Esophagus muscularis mucosa (tissue), 4 donors: ENCODE measurements around the gene COA7. TPM values are rescaled to one million over a fixed set of nuclear protein-coding genes. Genes with fewer than 3 reads are reported as not detected.
"Not testable (repeated sequence)": the region's sequence is repeated elsewhere in the genome, so short reads cannot be mapped to it uniquely, and the experiment has no call there.

Source experiments
- DNase-seq: peaks from one replicate; pipeline ENCODE4 v3.0.0-alpha.2; 2017; ENCODE audit errors: extremely low spot score
- H3K27ac ChIP-seq, 4 donors: fragments of 200-600 bp; sonication (generic); replicated peaks in 1 of 4; 1 replicate in 3 of 4; 2 replicates in 1 of 4; pipeline ENCODE4 v1.5.1; 2016 to 2019; ENCODE audit warnings: mild to moderate bottlenecking in 1 of 4
- H3K27me3 ChIP-seq, 4 donors: fragments of 200-600 bp; sonication (generic); one replicate each; pipeline versions ENCODE4 v1.5.1 to v1.6.0; 2016 to 2019
- H3K36me3 ChIP-seq, 4 donors: fragments of 200-600 bp; sonication (generic); one replicate each; pipeline ENCODE4 v1.5.1; 2016 to 2019
- H3K4me1 ChIP-seq, 4 donors: fragments of 200-600 bp; sonication (generic); one replicate each; pipeline ENCODE4 v1.5.1; 2016 to 2019
- H3K4me3 ChIP-seq, 4 donors: fragments of 200-600 bp; sonication (generic); 1 replicate in 2 of 4; 2 replicates in 2 of 4; pipeline ENCODE4 v1.5.1; 2016 to 2019; ENCODE audit warnings: mild to moderate bottlenecking in 4 of 4, moderate library complexity in 1 of 4
- H3K9me3 ChIP-seq, 4 donors: fragments of 200-600 bp; sonication (generic); 1 replicate in 3 of 4; 2 replicates in 1 of 4; pipeline ENCODE4 v1.5.1; 2016 to 2019
- EP300 ChIP-seq: sonication (generic); formaldehyde crosslinking; IDR thresholded peaks from one replicate; pipeline ENCODE4 v1.6.1; 2017; ENCODE audit warnings: antibody characterized with exemption
- POLR2A ChIP-seq: fragments of 450-650 bp; IDR thresholded peaks from one replicate; pipeline ENCODE4 v1.6.1; 2017; ENCODE audit warnings: antibody characterized with exemption, moderate library complexity, mild to moderate bottlenecking, low read depth
- POLR2AphosphoS5 ChIP-seq, 2 donors: sonication (generic); formaldehyde crosslinking; IDR thresholded peaks; one replicate each; pipeline ENCODE4 v1.6.1; 2017; ENCODE audit warnings: antibody characterized with exemption in 2 of 2
- WGBS: methylation state at CpG from one replicate; pipeline ENCODE4 v1.1.5; 2018; 5-methylcytosine and 5-hydroxymethylcytosine counted together
- intact Hi-C: fragments of 100-400 bp; cut with DNase I; formaldehyde crosslinking; loops from one replicate; pipeline ENCODE4 v1.15.1; 2023
- total RNA-seq, 4 donors: library from RNA; depleted of rRNA; stranded (reverse); fragments of >200 nt; gene quantifications; one replicate each; pipeline versions ENCODE4 v1.1.0 to v1.2.1, GENCODE V29; 2016
- TF ChIP-seq, protein P1 (sequence below), 3 experiments: fragments of 200-600 bp in 2 of 3; fragments of 450-650 bp in 1 of 3; sonication (generic) in 2 of 3; IDR thresholded peaks; one replicate each; pipeline ENCODE4 v1.5.1; 2017 to 2019; ENCODE audit warnings: antibody characterized with exemption in 3 of 3, mild to moderate bottlenecking in 2 of 3, moderate library complexity in 1 of 3

COA7 gene
- total RNA-seq, 4 donors from 2014 or later: 8.3 to 9.7 (median 9.2) TPM

DNA sequence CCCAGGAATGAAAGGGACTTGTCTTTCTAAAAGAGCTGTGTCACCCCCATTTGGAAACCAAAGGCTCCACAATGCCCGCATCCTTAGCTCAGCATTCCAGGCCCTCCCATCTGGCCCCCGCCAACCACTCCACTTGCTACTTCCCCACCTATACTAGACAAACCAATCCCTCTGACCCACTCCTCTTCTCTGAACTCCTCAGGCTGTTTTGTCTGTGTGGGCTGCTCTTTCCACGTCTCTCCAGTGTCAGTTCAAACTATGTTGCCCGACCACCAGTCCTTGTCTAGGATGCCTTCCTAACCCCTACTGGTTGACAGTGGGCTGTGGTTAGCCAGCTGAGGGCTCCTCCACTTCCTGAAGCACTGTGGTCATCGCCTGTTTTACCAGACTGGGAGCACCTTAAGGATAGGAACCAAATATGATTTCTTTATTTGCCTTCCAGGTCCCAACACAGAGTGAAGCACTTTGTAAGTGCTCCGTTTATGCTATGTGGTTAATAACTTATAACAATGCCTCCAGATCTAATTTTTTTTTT lies 8.1 kb upstream of the COA7 start:
- H3K9me3 ChIP-seq: no peaks in the 10 kb centered on the region
- intact Hi-C loops: no loop called here
- peaks cover 12 to 32% (median 20%) of the 10 kb centered on the region in 4 donors for H3K4me1 ChIP-seq
- H3K27me3 ChIP-seq: no peaks in the 10 kb centered on the region
- 78% methylated on average over 5 of the region's 6 CpGs for WGBS
- no peak for TF ChIP-seq POLR2AphosphoS5 (IDR thresholded peaks at IDR 0.05)
- TF ChIP-seq EP300: no peak
- no peak for TF ChIP-seq POLR2A
- TF ChIP-seq, protein P1, sequence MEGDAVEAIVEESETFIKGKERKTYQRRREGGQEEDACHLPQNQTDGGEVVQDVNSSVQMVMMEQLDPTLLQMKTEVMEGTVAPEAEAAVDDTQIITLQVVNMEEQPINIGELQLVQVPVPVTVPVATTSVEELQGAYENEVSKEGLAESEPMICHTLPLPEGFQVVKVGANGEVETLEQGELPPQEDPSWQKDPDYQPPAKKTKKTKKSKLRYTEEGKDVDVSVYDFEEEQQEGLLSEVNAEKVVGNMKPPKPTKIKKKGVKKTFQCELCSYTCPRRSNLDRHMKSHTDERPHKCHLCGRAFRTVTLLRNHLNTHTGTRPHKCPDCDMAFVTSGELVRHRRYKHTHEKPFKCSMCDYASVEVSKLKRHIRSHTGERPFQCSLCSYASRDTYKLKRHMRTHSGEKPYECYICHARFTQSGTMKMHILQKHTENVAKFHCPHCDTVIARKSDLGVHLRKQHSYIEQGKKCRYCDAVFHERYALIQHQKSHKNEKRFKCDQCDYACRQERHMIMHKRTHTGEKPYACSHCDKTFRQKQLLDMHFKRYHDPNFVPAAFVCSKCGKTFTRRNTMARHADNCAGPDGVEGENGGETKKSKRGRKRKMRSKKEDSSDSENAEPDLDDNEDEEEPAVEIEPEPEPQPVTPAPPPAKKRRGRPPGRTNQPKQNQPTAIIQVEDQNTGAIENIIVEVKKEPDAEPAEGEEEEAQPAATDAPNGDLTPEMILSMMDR (IDR thresholded peaks at IDR 0.05): no peak
- no peak for DNase-seq
- no peaks in the 10 kb centered on the region for H3K36me3 ChIP-seq
- no peak overlapping the region for H3K4me3 ChIP-seq
- no peak overlapping the region for H3K27ac ChIP-seq

DNA sequence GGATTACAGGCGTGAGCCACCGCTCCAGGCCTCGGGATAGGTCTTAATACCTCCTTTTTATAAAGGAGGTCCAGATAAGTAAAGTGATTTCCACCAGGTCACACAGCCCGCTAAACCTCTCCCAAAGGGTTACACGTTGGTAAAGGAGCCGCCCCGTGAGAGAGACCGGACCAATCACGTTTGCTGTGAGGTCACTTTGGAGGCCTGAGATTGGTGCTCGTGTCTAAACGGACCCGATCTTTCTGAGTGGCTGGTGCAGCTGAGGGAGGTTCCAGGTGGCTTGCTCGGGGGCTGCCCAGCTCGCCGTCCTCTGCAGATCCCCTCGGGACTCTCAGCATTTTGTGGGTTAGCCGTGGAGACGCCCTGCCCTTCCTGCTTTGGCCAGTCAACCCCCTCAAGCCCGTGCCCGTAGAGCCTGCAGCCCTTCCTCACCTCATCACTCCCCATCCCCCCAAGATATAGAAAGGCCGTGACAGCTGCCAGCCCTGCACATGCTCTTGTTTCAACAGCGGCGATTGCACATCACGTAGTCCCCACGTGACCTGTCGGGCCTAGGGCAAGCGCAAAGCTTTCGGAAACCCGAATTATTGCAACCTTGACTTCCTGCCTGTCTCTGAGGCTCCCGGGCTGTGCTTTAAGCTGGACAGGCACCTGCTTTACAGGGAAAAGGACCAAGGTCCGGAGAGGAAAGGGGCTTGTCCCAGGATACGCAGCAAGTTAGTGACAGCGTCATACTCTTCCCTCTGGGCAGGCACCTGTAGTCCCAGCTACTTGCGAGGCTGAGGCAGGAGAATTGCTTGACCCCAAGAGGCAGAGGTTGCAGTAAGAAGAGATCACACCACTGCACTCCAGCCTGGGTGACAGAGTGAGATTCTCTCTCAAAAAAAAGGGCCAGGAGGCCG lies 5.0 kb upstream of the COA7 start:
- 5% methylated on average over 31 of the region's 35 CpGs for WGBS
- DNase-seq: peak; percentile 97
- intact Hi-C loops: loop anchor here (5.0 kb wide), 1 partner anchor 44 kb away; no protein-coding TSS in a partner anchor
- H3K27me3 ChIP-seq: no peaks in the 10 kb centered on the region
- TF ChIP-seq, protein P1 (IDR thresholded peaks at IDR 0.05): no peak
- peak; percentile 74 to 77 for TF ChIP-seq POLR2AphosphoS5 (IDR thresholded peaks at IDR 0.05)
- H3K36me3 ChIP-seq: no peaks in the 10 kb centered on the region
- peak overlapping the region; percentile 78 to 85 (median 80) for H3K27ac ChIP-seq
- no peaks in the 10 kb centered on the region for H3K9me3 ChIP-seq
- peaks cover 16 to 29% (median 25%) of the 10 kb centered on the region in 4 donors for H3K4me1 ChIP-seq
- peak overlapping the region; percentile 53 to 72 (median 59) for H3K4me3 ChIP-seq

DNA sequence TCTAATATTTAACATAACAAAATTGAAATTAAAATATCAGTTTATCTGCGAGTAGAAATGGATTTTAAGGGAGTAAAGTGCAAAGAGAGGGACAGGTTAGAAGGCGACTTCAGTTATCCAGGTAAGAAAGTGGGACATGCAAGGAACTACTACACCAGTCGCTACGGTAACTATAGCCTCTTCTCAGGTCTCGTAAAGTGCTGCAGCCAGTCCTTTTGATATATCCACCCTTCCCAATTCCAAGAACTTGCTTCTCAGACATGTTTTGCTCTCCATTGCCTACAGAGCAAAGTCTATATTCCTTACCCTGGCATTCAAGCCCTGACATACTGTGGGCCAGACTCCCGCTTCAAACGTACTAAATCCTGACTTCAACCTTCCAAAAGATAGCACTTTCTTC lies 2.5 kb downstream of the COA7 start:
- no peak overlapping the region for H3K27ac ChIP-seq
- DNase-seq: no peak
- intact Hi-C loops: loop anchor here (10.0 kb wide), 1 partner anchor 91 kb away; the partner anchor contains the start of gene GPX7
- peaks cover 18 to 25% (median 21%) of the 10 kb centered on the region in 4 donors for H3K36me3 ChIP-seq
- no peaks in the 10 kb centered on the region for H3K27me3 ChIP-seq
- 95% methylated on average over 7 of the region's 7 CpGs for WGBS
- H3K4me1 ChIP-seq: peaks cover 5 to 22% (median 21%) of the 10 kb centered on the region in 4 donors
- H3K9me3 ChIP-seq: no peaks in the 10 kb centered on the region
- no peak overlapping the region for H3K4me3 ChIP-seq
- TF ChIP-seq EP300 (no peak), POLR2AphosphoS5 (IDR thresholded peaks at IDR 0.05) (no peak), POLR2A (no peak)
- TF ChIP-seq, protein P1 (IDR thresholded peaks at IDR 0.05): no peak

DNA sequence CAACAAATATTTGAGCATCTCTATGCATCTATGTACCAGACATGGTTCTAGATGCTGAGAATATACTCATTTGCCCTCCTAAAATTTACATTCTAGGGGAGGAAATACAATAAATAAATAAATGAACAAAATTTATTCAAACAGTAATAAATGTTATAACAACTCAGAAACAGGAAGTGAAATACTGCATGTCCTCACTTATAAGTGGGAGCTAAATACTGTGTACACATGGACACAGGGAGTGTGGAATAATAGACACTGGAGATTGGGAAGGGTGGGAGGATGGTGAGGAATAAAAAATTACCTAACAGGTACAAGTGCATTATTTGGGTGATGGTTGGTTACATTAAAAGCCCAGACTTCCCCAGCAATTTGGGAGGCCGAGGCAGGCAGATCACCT lies 4.3 kb downstream of the COA7 start:
- intact Hi-C loops: loop anchor here (10.0 kb wide), 1 partner anchor 89 kb away; the partner anchor contains the start of gene GPX7
- H3K4me1 ChIP-seq: peaks cover 5 to 20% (median 17%) of the 10 kb centered on the region in 4 donors
- TF ChIP-seq POLR2A (no peak), EP300 (no peak), POLR2AphosphoS5 (IDR thresholded peaks at IDR 0.05) (no peak)
- TF ChIP-seq, protein P1 (IDR thresholded peaks at IDR 0.05): no peak
- no peak overlapping the region for H3K27ac ChIP-seq
- WGBS: 92% methylated on average over 1 of the region's 1 CpG
- no peaks in the 10 kb centered on the region for H3K27me3 ChIP-seq
- no peaks in the 10 kb centered on the region for H3K9me3 ChIP-seq
- DNase-seq: no peak
- peaks cover 18 to 41% (median 28%) of the 10 kb centered on the region in 4 donors for H3K36me3 ChIP-seq
- no peak overlapping the region for H3K4me3 ChIP-seq

DNA sequence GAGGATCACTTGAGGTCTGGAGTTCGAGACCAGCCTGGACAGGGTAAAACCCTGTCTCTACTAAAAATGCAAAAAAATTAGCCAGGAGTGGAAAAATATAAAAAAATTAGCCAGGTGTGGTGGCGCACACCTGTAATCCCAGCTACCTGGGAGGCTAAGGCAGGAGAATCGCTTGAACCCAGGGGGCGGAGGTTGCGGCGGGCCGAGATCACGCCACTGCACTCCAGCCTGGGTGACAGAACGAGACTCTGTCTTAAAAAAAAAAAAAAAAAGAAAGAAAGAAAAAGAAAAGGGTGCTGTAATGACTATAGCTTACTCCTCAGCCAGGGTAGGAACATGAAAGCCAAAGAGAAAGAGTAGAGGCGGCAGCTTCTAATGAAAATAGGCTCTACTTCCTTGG lies 4.8 kb downstream of the COA7 start:
- not testable (repeated sequence) for H3K9me3 ChIP-seq, H3K27ac ChIP-seq, DNase-seq, H3K27me3 ChIP-seq, H3K4me3 ChIP-seq
- intact Hi-C loops: loop anchor here (10.0 kb wide), 1 partner anchor 89 kb away; the partner anchor contains the start of gene GPX7
- WGBS: 97% methylated on average over 10 of the region's 10 CpGs
- H3K4me1 ChIP-seq: peaks cover 5 to 15% (median 12%) of the 10 kb centered on the region in 4 donors
- H3K36me3 ChIP-seq: peaks cover 18 to 46% (median 32%) of the 10 kb centered on the region in 4 donors
